GM18519 (cell line): ENCODE results near the gene QARS1.

Experiments used
- ATAC-seq: cut with Tn5 transposase; IDR thresholded peaks from one replicate; pipeline ENCODE4 v1.9.1; 2021; ENCODE audit warnings: mild to moderate bottlenecking, moderate library complexity; ENCODE audit not compliant: unreplicated experiment, low FRiP score

Gene QARS1

DNA sequence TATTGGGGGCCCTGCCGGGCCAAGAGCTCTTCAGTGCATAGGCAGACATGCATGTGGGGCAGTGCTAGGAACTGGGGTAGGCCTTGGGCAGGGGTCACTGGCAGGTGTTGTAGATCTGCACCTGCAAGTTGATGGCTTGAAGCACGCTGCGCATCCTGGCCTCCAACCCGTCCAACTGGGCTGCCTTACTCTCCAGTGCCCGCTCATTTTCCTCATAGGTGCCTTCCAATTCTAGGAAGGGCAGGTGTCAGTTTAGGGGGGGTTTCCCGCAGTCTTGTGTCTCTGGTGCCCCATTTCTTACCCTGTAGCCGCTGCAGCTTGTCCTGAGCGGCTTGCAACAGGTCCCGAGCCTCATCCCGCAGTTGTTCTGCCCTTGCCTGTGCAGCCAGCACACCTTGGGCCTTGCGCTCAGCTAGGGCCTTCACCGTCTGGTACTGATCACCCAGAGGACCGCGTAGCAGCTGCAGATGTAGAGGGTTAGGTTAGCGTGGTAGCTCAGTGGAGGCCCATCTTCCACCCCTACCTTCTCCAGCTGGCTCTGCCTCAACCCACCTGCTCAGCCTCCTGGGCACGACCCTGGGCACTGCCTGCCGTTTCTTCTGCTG lies 16.7 kb upstream of the QARS1 start:
- ATAC-seq: no peak

DNA sequence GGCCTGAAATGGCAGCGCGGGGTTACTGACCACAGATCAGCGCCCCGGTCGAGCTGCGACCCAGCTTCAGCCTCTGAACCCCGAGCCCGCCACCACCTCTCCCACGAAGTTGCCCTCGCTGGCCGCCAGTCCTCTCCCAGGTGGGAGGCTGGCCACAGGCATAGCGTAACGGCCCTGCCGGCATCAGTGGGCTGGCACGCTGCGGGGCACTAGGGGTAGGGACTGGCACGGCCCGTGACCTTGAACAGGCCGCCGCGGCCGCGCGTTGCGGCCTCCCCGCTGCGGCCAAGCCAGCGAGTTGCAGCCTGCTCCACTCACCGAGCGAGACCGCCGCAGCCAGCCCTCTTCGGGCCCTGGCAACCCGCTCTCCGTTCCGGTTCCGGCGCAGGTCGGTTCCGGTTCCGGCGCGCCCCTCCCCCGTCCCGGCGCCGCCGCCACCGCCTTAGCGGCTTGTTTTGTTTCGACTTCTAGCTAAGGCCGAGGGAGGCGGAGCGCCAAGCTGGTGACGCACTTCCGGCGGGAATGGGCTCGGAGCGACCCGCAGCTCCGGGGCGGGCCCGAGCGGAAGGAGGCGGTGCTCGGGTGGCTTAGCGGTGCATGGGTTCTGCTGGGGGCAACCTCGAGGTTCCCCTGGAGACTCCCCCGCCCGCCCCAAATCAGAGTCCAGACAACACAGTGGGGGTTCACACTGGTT lies 16.0 kb upstream of the QARS1 start, which contains the start of gene USP19:
TSS of gene USP19 (minus strand) at position 386 of the 694 bp plus-strand sequence. CDS start 1,678 bp downstream, outside the sequence.
- ATAC-seq: peak; percentile 57

DNA sequence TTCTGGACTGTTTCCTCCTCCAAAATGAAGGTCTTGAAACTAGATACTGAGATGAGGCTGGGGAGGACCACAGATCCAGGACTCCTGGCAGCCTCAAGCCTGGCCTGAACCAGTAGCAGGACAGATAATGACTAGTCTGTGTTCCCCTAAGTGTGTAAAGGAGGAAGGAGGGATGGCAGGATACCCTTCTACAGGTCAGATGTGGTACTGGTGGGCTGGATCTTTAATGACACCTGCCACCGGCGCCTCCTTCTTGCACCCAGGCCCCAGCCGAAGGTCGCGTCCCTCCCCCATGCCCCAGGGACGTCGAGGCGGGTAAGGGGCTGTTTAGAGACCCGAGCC lies 15.5 kb upstream of the QARS1 start:
- ATAC-seq: no peak

DNA sequence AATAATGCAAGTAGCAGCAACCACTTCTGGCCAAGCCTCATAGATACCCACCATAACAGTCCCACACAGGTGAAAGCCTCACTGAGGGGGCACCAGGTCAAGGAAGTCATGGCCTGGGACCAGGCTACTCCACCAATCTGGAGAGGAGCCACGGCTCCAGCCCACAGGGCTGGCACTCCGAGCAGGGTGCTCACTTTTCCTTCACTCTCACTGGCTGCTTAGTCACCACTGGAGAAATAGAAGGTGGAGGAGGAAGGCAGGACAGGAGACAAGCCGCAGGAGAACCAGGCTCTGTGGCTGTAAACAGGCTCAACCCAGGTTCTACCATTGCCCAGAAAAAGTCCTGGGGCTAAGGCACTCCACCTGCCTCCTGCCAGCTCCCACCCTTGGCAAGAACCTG lies 14.9 kb upstream of the QARS1 start:
- ATAC-seq: no peak

DNA sequence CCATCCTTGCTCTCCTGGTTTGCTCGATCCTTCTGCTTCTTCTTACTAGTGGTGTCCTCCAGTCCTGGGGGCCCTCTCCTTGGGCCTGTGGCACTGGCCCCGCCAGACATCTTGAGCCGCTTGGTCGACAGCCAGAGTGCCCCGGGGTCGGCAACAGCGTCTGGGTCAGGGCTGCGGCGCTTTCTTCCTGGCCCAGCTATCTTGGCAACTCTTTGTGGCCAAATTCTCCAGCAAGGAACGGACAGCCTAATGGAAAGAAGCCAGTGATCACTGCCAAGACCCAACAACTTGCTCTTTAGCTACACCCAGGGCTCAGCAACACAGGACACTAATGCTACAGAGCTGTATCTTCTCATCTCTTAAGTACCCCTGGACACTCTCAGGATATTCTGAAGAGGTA lies 14.5 kb upstream of the QARS1 start:
- no peak for ATAC-seq

DNA sequence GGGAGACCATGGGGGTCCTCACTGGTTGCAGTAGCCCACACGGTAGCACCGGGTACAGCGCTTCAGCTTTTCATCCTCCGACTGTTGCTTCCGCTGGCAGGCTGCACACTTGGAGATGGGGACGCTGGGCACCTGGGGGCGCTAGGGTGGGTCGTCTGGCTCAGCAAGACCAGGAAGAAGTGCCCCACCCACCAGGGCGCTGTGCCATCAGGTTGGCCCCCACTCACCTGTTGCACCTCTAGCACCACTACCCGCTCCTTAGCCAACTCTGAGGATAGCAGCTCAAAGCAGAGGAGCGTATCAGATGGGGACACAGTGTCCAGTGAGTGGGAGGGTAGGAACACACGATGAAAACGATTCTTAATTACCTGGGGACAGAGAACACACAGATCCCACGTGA lies 7.7 kb upstream of the QARS1 start:
- ATAC-seq: no peak

DNA sequence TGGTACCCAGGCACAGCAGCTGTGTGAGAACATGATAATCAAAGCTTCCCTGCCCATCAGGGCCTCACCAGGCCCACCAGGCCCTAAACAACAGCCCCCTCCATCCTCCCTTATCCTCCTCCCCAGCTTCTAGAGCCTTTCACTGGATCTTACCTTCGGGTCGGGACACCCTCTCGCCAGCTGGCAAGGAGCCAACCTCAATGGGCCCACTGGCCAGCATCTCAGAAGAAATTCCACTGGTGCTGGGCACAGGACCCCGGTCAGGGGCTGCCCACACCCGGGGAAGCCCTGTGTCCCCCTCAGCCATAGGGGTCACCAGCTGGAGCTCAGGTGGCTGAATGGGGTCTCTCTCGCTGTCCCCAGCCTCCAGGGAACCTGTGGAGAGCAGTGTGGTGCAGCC lies 6.8 kb upstream of the QARS1 start:
- no peak for ATAC-seq

DNA sequence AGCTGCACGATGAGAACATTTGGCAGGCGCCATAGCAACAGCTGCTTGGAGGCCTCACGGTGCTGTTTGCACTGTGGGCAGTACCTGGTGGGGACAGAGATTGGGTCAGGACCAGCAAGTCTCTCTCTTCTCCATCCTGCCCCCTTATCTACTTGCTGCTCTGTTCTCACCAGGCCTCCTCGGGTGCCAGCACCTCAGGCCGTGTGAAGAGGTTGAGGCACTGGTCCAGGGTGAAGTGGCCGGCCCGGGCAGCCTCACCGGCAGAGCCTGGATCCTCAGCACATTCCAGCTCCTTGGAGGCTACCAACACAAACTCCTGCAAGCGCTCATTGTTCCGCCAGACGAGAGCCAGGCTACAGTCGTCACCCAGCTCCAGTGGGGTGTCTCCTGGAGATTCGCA lies 6.2 kb upstream of the QARS1 start:
- ATAC-seq: no peak

DNA sequence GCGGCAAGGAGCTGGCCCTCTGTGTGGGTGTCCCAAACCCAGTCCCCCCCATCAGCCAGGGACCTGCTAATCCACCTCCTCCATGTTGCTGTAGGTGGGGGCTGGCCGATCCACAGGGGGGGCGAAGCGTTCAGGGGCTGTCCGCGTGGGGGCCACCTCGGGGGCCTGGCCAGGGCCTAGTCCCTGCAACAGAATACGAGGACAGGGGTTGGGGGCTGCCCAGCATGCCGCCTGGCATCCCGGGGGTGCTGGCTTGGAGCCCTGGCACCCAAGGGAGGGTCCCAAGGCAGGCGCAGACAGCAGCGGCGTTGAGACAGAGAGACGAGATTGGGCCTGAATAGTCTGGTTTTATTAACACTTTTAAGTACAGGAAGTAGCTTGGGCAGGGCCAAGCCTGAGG lies 3.8 kb upstream of the QARS1 start:
- ATAC-seq: no peak

DNA sequence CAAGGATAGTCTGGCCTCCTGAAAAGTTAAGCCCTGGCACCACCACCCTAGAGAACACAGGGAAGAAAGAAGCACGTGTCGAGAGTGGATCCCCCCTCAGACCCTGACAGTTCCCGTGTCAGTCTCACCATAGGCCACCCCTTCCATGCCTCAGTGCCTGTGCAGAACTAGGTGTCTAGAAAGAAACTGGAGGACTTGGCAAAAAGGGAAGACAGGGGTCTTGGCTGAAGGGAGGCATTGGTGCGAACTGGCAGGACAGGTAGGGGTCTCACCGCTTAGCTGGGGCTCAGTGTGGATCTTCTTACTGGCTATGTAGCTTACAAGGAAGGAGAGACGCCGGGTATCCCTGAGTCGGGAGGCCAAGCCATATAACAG lies 518 bp downstream of the QARS1 start:
- ATAC-seq: no peak

DNA sequence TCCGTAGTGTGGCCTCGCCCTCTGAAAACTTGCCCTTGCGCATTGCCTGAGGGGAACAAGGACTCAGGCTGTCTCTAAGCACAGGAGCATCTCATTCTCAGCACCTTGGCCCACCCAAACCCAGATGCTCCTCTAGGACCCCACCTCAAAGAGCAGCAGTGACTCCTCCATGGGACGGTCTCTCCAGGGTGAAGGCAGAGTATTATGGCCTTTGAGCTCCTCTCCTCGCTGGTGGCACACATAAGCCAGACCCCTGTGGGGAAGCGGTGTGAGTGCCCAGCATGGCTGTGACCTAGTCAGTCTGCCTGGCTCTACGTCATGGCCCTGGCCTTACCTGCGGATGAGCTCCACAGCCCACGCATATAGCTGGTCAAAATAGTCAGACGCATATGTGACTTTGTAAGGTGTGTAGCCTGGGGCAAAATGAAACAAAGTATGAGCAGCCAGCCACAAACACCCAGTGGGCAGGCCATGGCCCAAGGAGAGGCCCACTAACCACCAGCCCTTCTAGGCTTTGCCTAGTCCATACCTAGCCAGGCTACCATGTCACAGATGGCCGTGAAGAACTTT lies 4.4 kb downstream of the QARS1 start:
- ATAC-seq: no peak

DNA sequence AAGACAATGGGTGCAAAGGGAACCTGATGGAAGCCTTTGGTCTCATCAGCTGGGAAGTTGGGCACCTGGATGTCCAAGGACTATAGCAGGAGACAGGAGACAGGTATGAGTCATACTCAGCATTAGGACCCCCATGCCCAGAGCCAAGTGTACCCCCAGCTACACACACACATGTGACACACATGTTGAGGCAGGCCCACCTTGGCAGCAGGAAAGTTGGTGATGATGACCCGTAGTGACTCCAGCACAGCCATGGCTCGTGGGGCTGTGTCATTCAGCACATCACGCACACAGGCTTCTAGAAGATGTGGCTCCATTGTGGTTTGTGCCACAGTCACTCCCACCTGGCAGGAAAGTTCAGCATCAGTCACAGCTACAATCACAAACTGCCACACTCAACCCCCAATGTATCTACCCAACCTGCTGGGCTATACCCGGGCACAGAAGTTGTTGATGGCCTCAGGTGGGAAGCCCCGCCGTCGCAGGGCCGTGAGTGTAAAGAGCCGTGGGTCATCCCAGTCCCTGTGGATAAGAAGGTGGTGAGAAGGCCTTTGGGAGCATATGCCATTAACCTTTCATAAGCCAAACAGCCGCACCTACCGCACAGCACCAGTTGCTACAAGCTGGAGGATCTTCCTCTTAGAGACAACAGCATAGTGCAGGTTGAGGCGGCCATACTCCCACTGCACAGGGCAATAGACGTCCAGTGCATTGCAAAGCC lies 5.5 kb downstream of the QARS1 start:
- ATAC-seq: no peak

DNA sequence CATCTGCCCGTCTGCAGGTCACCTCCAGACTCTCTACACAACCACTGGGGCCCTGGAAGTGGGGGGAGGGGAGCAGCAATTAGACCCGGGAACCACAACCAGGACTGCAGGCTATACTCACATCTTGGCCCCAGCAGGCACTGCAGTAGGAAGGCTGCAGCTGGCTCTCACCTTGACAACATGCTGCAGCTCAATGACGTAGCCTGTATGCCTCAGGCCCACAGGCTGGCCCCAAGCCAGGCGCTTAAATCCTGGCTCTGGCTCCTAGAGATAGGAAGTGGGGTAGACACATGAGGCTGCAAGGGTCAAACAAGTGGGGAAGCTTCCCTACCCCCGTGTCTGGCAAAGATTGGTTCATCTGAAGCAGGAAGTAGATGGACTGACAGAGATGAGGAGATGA lies 6.1 kb downstream of the QARS1 start:
- ATAC-seq: no peak

DNA sequence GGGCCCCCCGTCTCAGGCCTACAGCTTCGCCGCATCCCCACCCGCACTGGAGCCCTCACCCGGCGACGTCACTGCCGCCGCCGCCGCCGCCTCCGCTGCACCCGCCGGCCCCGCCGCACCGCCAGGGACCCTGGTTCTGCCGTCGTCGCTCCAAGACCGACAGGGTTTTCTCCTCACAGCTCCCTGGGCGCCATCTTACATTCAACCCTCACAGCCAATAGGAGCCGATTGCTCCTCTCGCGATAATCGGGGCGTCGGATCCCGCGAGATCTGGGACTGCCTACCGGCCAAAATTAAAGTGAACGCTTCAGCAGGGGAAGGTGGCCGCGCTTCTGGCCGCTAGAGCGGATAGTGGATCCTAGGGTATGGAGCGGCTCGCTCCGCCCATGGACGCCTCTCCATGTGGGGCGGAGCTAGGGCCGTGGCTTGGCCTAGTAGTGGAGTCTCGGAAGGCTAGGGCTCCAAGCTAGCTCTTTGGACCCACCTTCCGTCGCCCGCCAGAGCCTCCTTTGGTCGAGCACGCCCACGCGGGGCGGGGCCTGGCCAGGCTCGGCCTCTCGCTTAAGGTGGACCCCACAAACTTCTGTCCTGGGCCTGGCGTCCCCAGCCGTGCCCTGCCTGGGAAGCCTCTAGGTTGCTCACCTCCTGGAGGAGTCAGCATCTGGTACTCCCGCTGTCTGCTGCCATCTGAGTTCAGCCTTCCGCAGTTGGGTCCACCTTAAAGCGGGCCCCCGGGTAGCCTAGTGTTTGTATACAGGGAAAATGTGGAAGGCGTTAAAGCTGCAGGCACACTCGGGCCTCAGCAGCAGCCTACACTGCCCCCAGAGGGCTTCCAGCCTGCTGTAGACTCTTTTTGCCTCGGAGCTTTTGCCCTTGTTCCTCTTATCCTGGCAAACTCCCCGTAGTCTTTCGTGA lies 10.4 kb downstream of the QARS1 start, which contains the start of gene QRICH1:
TSS of gene QRICH1 (minus strand) at position 219 of the 915 bp plus-strand sequence. CDS start 17,054 bp downstream, outside the sequence.
- peak; percentile 61 for ATAC-seq

DNA sequence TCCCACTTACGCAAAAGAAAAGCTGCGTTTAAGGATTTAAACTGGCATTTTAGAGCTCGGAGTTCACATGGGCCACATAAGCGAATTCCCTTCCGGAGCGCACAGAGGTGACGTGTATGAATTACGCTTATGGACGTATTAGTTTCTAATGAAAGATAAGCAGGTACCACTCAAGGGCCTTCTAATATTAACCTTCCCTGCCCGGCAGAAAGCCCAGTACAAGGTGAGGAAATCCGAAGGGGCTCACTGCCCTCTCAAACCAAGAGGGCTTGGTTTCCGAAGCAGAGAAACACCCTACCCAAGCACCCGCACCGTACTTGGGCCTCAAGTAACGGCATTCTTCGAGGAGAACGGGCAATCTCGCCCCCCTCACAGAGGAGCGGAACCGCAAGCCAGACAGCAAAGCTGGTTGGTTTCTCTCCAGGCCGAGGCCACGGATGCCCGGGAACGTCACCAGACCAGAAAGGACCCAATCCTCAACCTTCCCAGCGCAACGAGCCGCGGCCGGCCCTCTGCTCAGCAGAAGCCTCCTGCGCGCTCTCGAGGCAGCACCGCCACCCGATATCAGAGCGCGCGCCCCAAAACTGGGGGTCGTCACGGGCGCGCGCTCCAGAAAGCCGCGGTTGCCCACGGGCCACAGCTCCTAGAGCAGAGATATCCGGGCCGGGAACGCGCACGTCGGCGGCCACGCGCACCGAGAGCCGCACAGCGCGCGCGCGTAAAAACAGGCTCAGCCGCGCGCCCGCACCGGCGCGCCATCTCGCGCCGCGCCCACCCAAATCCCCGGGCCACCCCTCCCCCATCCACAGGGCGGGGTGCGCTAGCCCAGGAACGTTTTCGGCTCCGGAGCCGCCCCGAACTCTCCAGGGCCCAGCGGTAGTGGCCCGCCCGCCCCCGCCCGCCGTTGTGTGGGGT lies 11.4 kb downstream of the QARS1 start:
- ATAC-seq: peak; percentile 31

DNA sequence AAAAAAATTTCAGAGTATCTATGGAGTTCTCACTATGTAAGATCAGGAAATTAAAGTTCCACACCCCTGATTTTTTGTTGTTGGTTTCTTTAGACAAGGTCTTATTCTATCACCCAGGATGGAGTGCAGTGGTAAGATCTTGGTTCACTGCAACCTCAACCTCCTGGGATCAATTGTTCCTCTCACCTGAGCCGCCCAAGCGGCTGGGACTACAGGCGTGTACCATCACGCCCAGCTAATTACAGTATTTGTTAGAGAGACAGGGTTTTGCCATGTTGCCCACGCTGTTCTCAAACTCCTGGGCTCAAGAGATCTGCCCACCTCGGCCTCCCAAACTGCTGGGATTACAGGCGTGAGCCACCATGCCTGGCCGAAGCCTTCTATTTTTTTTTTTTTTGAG lies 23.1 kb downstream of the QARS1 start:
- no peak for ATAC-seq

DNA sequence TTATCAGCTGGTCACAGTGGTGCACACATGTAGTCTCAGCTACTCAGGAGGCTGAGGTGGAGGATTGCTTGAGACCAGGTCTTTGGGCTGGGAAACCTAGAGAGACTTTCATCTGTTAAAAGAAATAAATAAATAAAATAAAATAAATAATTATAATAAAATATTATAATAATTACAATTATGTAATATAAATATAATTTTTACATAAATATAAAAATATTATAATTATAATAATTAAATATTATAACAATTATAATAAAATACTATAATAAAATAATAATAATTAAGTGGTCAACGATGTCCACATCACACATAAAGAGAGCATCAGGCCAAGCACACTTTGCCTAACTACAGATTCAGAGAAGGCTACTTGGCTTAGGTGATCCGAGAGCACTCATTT lies 25.3 kb downstream of the QARS1 start:
- ATAC-seq: no peak

DNA sequence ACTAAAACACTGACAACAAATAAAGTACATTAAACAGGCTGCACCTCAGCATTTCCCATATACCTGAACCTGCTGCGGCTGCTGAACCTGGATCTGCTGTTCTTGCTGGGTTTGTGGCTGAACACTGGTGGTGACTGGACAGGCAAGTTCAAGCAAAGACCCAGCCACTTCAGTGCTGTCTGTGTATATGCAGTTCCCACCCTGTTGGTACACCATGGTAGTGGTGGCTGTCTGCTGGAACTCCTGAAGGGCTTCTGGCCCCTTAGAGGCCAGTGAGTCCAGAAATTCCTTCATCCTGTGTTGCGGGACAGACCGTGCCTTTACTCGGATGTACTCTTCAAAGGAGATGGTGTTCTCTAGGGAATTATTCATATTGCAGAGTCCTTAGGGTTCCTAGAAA lies 27.9 kb downstream of the QARS1 start:
- ATAC-seq: no peak

DNA sequence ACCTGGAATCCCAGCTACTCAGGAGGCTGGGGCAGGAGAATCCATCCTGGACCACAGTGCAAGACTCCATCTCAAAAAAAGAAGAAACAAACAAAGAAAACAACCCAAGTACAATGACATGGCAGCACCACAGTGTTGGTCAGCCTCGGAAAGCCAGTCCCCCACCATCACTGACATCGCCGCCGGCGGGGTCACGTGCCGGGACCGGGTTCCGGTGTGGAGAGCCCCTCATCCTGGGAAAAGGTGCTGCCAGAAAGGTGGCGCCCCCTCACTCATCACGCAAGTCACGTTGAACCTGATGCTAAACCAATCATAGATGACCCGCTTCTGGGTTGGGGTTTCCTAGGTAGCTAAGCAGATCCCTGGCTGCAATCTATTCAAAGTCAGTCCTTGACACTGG lies 28.4 kb downstream of the QARS1 start:
- ATAC-seq: no peak
